ENCODE results near the gene RAF1.

GRCh38 chr3:12687948-12688347 is 24.0 kb upstream of the RAF1 start:
- no peak for TF ChIP-seq CTCF (IDR thresholded peaks at IDR 0.05; ENCODE audit: low read length)
- TF ChIP-seq EZH2 (optimal IDR thresholded peaks at IDR 0.05; ENCODE audit: low read depth, low read length): no peak

All from MM.1S (cell line).